Fibroblast of lung (primary cell): ENCODE results near the gene LYPD6B. TPM values are rescaled to one million over a fixed set of nuclear protein-coding genes. Genes with fewer than 3 reads are reported as not detected.

Experiments used
- DNase-seq, 2 donors: peaks; one replicate each; pipeline versions ENCODE4 v3.0.0 to v3.0.0-alpha.2; 2010; ENCODE audit warnings: low read depth in 2 of 2
- H2AFZ ChIP-seq: 2 replicates; pipeline ENCODE4 v1.5.1; 2012; ENCODE audit warnings: low read length, control low read depth, inconsistent platforms
- H3K27ac ChIP-seq: 2 replicates; pipeline ENCODE4 v1.5.1; 2011; ENCODE audit warnings: low read length, control low read depth; ENCODE audit not compliant: insufficient read depth
- H3K27me3 ChIP-seq: 2 replicates; pipeline ENCODE4 v1.5.1; 2011; ENCODE audit warnings: mild to moderate bottlenecking, low read length; ENCODE audit not compliant: control insufficient read depth, insufficient read depth
- H3K36me3 ChIP-seq: 2 replicates; pipeline ENCODE4 v1.5.1; 2011; ENCODE audit warnings: low read length; ENCODE audit not compliant: control insufficient read depth, insufficient read depth
- H3K4me1 ChIP-seq: 2 replicates; pipeline ENCODE4 v1.5.1; 2011; ENCODE audit warnings: low read length; ENCODE audit not compliant: control insufficient read depth, insufficient read depth; ENCODE audit errors: extremely low read depth
- H3K4me2 ChIP-seq: 2 replicates; pipeline ENCODE4 v1.5.1; 2011; ENCODE audit warnings: low read length, control low read depth; ENCODE audit not compliant: insufficient read depth; ENCODE audit errors: extremely low read depth
- H3K4me3 ChIP-seq, 4 experiments: fragments of 200-600 bp in 1 of 4; sonication (generic) in 1 of 4; replicated peaks in 1 of 4; 2 replicates each; pipeline ENCODE4 v1.5.1; 2011 to 2016; ENCODE audit warnings: low read length in 4 of 4, low read depth in 3 of 4, mild to moderate bottlenecking in 3 of 4, control low read depth in 2 of 4, inconsistent platforms in 1 of 4, mixed read lengths in 1 of 4; ENCODE audit not compliant: insufficient read depth in 1 of 4; ENCODE audit errors: control extremely low read depth in 1 of 4
- H3K79me2 ChIP-seq: 2 replicates; pipeline ENCODE4 v1.5.1; 2012; ENCODE audit warnings: mild to moderate bottlenecking, low read length, inconsistent platforms; ENCODE audit not compliant: control insufficient read depth, insufficient read depth
- H3K9ac ChIP-seq: 2 replicates; pipeline ENCODE4 v1.5.1; 2011; ENCODE audit warnings: mild to moderate bottlenecking, low read length, control low read depth; ENCODE audit not compliant: insufficient read depth
- H3K9me3 ChIP-seq: 2 replicates; pipeline ENCODE4 v1.5.1; 2012; ENCODE audit warnings: low read depth, low read length; ENCODE audit not compliant: control insufficient read depth, insufficient read depth
- H4K20me1 ChIP-seq: 2 replicates; pipeline ENCODE4 v1.5.1; 2011; ENCODE audit warnings: low read length; ENCODE audit not compliant: control insufficient read depth, insufficient read depth; ENCODE audit errors: extremely low read depth
- CTCF ChIP-seq, 2 donors: IDR thresholded peaks in 1 of 2; conservative IDR thresholded peaks in 1 of 2; 1 replicate in 1 of 2; 2 replicates in 1 of 2; pipeline ENCODE4 v1.5.1; 2011 to 2012; ENCODE audit warnings: low read length in 2 of 2, control low read depth in 1 of 2, inconsistent platforms in 1 of 2, low read depth in 1 of 2, mild to moderate bottlenecking in 1 of 2
- EZH2 ChIP-seq: IDR thresholded peaks from 2 replicates; pipeline ENCODE4 v1.5.1; 2012; ENCODE audit warnings: low read length, control low read depth, mild to moderate bottlenecking; ENCODE audit errors: missing control alignments
- polyA plus RNA-seq, 2 donors: library from polyadenylated mRNA; depleted of rRNA in 1 of 2; stranded (reverse) in 1 of 2; unstranded in 1 of 2; fragments of >200 nt; gene quantifications; 2 replicates each; pipeline ENCODE4 v1.2.1, GENCODE V29; 2011 to 2012; ENCODE audit warnings: missing spikeins in 1 of 2
- total RNA-seq: library from RNA; depleted of rRNA; stranded (reverse); fragments of >200 nt; gene quantifications from 2 replicates; pipeline ENCODE4 v1.2.1, GENCODE V29; 2014

Gene LYPD6B
- total and polyA plus RNA-seq, 2 donors (not counting 1 experiment from before 2014, with no cell fraction given) = 0.11 TPM; not detected in 1

- no peaks in the 10 kb centered on the region for H3K4me1 ChIP-seq
- H3K27me3 ChIP-seq = peaks cover 9% of the 10 kb centered on the region
- H4K20me1 ChIP-seq = no peaks in the 10 kb centered on the region
- H3K9me3 ChIP-seq = no peaks in the 10 kb centered on the region
- H3K4me3 ChIP-seq = no peak overlapping the region
- no peaks in the 10 kb centered on the region for H3K79me2 ChIP-seq
- no peak overlapping the region for H3K9ac ChIP-seq
- H3K36me3 ChIP-seq = no peaks in the 10 kb centered on the region
- H2AFZ ChIP-seq = no peak overlapping the region
- H3K4me2 ChIP-seq = no peak overlapping the region
- no peak overlapping the region for H3K27ac ChIP-seq
- DNase-seq = no peak
- no peak for TF ChIP-seq EZH2
These were observed 30.1 kb upstream of the LYPD6B start for GRCh38 chr2:149008381-149008780.

GRCh38 chr2:149009576-149010461, 28.7 kb upstream of the LYPD6B start:
- DNase-seq = no peak
- H3K4me1 ChIP-seq = no peaks in the 10 kb centered on the region
- H3K27ac ChIP-seq = no peak overlapping the region
- no peak overlapping the region for H3K4me2 ChIP-seq
- no peak overlapping the region for H3K4me3 ChIP-seq
- no peaks in the 10 kb centered on the region for H3K36me3 ChIP-seq
- peaks cover 9% of the 10 kb centered on the region for H3K27me3 ChIP-seq
- TF ChIP-seq CTCF (conservative IDR thresholded peaks at IDR 0.05 in 1 of 2, IDR thresholded peaks at IDR 0.05 in 1 of 2; ENCODE audit: low read depth in 1 of 2, low read length in 2 of 2) (no peak), EZH2 (no peak)
- H2AFZ ChIP-seq = no peak overlapping the region
- no peaks in the 10 kb centered on the region for H4K20me1 ChIP-seq
- no peaks in the 10 kb centered on the region for H3K79me2 ChIP-seq
- H3K9me3 ChIP-seq = no peaks in the 10 kb centered on the region
- H3K9ac ChIP-seq = no peak overlapping the region

- Histone ChIP-seq H4K20me1 (no peaks in the 10 kb centered on the region), H3K4me1 (no peaks in the 10 kb centered on the region), H3K27ac (no peak overlapping the region), H2AFZ (no peak overlapping the region), H3K4me2 (no peak overlapping the region), H3K9ac (no peak overlapping the region), H3K27me3 (no peaks in the 10 kb centered on the region), H3K4me3 (no peak overlapping the region), H3K9me3 (no peaks in the 10 kb centered on the region), H3K36me3 (no peaks in the 10 kb centered on the region), H3K79me2 (no peaks in the 10 kb centered on the region)
- no peak for DNase-seq
- TF ChIP-seq CTCF (conservative IDR thresholded peaks at IDR 0.05 in 1 of 2, IDR thresholded peaks at IDR 0.05 in 1 of 2; ENCODE audit: low read depth in 1 of 2, low read length in 2 of 2) (no peak), EZH2 (no peak)
These were observed 26.0 kb upstream of the LYPD6B start for GRCh38 chr2:149012545-149012944.
